AG04450 (cell line): ENCODE data around the gene DCXR. TPM values are rescaled to one million over a fixed set of nuclear protein-coding genes. Genes with fewer than 3 reads are reported as not detected.

ENCODE experiments used
- CTCF ChIA-PET: fragments of 300-600, 350-600 bp; formaldehyde crosslinking; extraction: SDS; loops from one replicate; lab custom pipeline; 2022; ENCODE audit warnings: antibody characterized with exemption, inconsistent platforms; lab: Charles Lee
- POLR2A ChIA-PET: fragments of 350-600 bp; formaldehyde crosslinking; extraction: SDS; loops from one replicate; lab custom pipeline; 2021; ENCODE audit warnings: antibody characterized with exemption, inconsistent platforms; lab: Yijun Ruan, JAX
- DNase-seq: peaks from one replicate; pipeline ENCODE4 v3.0.0-alpha.2; 2011; ENCODE audit warnings: low read depth, low spot score
- H3K27ac ChIP-seq: one replicate; pipeline ENCODE4 v1.5.1; 2012; ENCODE audit warnings: low read depth, low read length, control low read depth
- H3K27me3 ChIP-seq: one replicate; pipeline ENCODE4 v1.6.0; 2012; ENCODE audit warnings: low read length; ENCODE audit not compliant: control insufficient read depth, insufficient read depth
- H3K4me3 ChIP-seq: 2 replicates; pipeline ENCODE4 v1.5.1; 2011; ENCODE audit warnings: mild to moderate bottlenecking, low read depth, low read length, control low read depth
- H3K9me3 ChIP-seq: 2 replicates; pipeline ENCODE4 v1.5.1; 2012; ENCODE audit warnings: low read length; ENCODE audit not compliant: control insufficient read depth, insufficient read depth
- CTCF ChIP-seq: IDR thresholded peaks from 2 replicates; pipeline ENCODE4 v1.5.1; 2011; ENCODE audit warnings: low read depth, low read length, control low read depth, inconsistent platforms
- polyA plus RNA-seq: library from polyadenylated mRNA; depleted of rRNA; stranded (reverse); fragments of >200 nt; gene quantifications from 2 replicates; pipeline ENCODE4 v1.2.3, GENCODE V29; 2011

Gene DCXR
- polyA plus RNA-seq, 1 experiment = 35.5 TPM

GRCh38 chr17:81998212-81998611, 39.3 kb downstream of the DCXR start:
- DNase-seq = no peak
- Histone ChIP-seq H3K4me3 (no peak overlapping the region), H3K9me3 (peaks cover 7% of the 10 kb centered on the region; the same call in 1 of the 2 replicates), H3K27me3 (no peaks in the 10 kb centered on the region), H3K27ac (no peak overlapping the region)
- CTCF ChIA-PET = no interaction called here
- POLR2A ChIA-PET = no interaction called here
- TF ChIP-seq CTCF = no peak

- CTCF ChIA-PET = interaction anchor here (0.9 to 1.7 kb wide), 3 partner anchors 24 to 41 kb away, joined by 3 to 8 read pairs (median 4); partner anchors contain the start of gene DCXR
- no peak for DNase-seq
- Histone ChIP-seq H3K4me3 (no peak overlapping the region), H3K27me3 (no peaks in the 10 kb centered on the region), H3K9me3 (peaks cover 7% of the 10 kb centered on the region; the same call in 1 of the 2 replicates), H3K27ac (no peak overlapping the region)
- TF ChIP-seq CTCF = no peak
- POLR2A ChIA-PET = interaction anchor here (0.5 kb wide), 2 partner anchors 9 to 257 kb away, joined by 3 to 12 read pairs; no protein-coding TSS in a partner anchor
Measured at GRCh38 chr17:81996757-81997441, 40.6 kb downstream of the DCXR start.

DNA sequence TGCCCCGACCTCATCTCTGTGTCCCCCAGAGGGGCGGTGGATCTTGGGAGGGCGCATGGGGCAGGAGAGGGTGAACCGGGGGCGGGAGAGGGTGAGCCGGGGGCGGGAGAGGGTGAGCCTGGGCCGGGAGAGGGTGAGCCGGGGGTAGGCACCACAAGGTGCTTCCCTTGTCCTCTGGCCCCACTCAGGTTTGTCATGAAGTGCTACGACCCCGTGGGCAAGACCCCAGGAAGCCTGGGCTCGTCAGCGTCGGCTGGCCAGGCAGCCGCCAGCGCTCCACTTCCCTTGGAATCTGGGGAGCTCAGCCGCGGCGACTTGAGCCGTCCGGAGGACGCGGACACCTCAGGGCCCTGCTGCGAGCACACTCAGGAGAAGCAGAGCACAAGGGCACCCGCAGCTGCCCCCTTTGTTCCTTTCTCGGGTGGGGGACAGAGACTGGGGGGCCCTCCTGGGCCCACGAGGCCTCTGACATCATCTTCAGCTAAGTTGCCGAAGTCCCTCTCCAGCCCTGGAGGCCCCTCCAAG, 41.2 kb downstream of the DCXR start:
- Histone ChIP-seq H3K27ac (no peak overlapping the region), H3K4me3 (no peak overlapping the region), H3K27me3 (no peaks in the 10 kb centered on the region), H3K9me3 (peaks cover 7% of the 10 kb centered on the region; the same call in 1 of the 2 replicates)
- no peak for TF ChIP-seq CTCF
- ChIA-PET POLR2A (interaction anchor here (0.5 kb wide), 1 partner anchor 8 kb away, joined by 12 read pairs; no protein-coding TSS in a partner anchor), CTCF (interaction anchor here (1.7 kb wide), 1 partner anchor 24 kb away, joined by 8 read pairs; no protein-coding TSS in a partner anchor)
- no peak for DNase-seq

- ChIA-PET POLR2A (interaction anchor here (0.6 kb wide), 1 partner anchor 1859 kb away, joined by 5 read pairs; no protein-coding TSS in a partner anchor), CTCF (interaction anchor here (1.7 kb wide), 1 partner anchor 25 kb away, joined by 8 read pairs; no protein-coding TSS in a partner anchor)
- DNase-seq = no peak
- peaks cover 11% of the 10 kb centered on the region for H3K9me3 ChIP-seq
- no peaks in the 10 kb centered on the region for H3K27me3 ChIP-seq
- H3K27ac ChIP-seq = no peak overlapping the region
- no peak overlapping the region for H3K4me3 ChIP-seq
- no peak for TF ChIP-seq CTCF
Measured at GRCh38 chr17:81995463-81996231, 41.9 kb downstream of the DCXR start.
